ENCODE measurements around the gene NTMT1. TPM values are rescaled to one million over a fixed set of nuclear protein-coding genes. Genes with fewer than 3 reads are reported as not detected.

The NTMT1 gene
- total RNA-seq, 2 experiments from 2014 or later = 50.1 to 69.2 TPM

GRCh38 chr9:129648092-129648763, 22.3 kb downstream of the NTMT1 start:
- H3K4me1 Mint-ChIP-seq = no peaks in the 10 kb centered on the region
- no peak for DNase-seq
- no peak for ATAC-seq
- H3K27ac Mint-ChIP-seq = no peak overlapping the region
- no peaks in the 10 kb centered on the region for H3K36me3 Mint-ChIP-seq (ENCODE audit: low read depth)
- no peak overlapping the region for H3K4me3 Mint-ChIP-seq
- ChIA-PET CTCF (no interaction called here), POLR2A (no interaction called here)
- intact Hi-C loops (cut with DNase I, micrococcal nuclease) = loop anchor here (10.0 kb wide), 2 partner anchors 77 to 407 kb away; partner anchors contain the start of gene GPR107 (in 1 of the 2)
- no peaks in the 10 kb centered on the region for H3K9me3 Mint-ChIP-seq (ENCODE audit: low read depth)
- H3K27me3 Mint-ChIP-seq = no peaks in the 10 kb centered on the region

- H3K27me3 Mint-ChIP-seq = no peaks in the 10 kb centered on the region
- intact Hi-C loops (cut with DNase I, micrococcal nuclease) = loop anchor here (10.0 kb wide), 2 partner anchors 76 to 406 kb away; partner anchors contain the start of gene GPR107 (in 1 of the 2)
- no peak for ATAC-seq
- no peak overlapping the region for H3K4me3 Mint-ChIP-seq
- POLR2A ChIA-PET = no interaction called here
- no peak overlapping the region for H3K27ac Mint-ChIP-seq
- DNase-seq = no peak
- H3K4me1 Mint-ChIP-seq = no peaks in the 10 kb centered on the region
- CTCF ChIA-PET = no interaction called here
- no peaks in the 10 kb centered on the region for H3K9me3 Mint-ChIP-seq (ENCODE audit: low read depth)
- no peaks in the 10 kb centered on the region for H3K36me3 Mint-ChIP-seq (ENCODE audit: low read depth)
Measured at GRCh38 chr9:129648764-129649115, 22.8 kb downstream of the NTMT1 start.

DNA sequence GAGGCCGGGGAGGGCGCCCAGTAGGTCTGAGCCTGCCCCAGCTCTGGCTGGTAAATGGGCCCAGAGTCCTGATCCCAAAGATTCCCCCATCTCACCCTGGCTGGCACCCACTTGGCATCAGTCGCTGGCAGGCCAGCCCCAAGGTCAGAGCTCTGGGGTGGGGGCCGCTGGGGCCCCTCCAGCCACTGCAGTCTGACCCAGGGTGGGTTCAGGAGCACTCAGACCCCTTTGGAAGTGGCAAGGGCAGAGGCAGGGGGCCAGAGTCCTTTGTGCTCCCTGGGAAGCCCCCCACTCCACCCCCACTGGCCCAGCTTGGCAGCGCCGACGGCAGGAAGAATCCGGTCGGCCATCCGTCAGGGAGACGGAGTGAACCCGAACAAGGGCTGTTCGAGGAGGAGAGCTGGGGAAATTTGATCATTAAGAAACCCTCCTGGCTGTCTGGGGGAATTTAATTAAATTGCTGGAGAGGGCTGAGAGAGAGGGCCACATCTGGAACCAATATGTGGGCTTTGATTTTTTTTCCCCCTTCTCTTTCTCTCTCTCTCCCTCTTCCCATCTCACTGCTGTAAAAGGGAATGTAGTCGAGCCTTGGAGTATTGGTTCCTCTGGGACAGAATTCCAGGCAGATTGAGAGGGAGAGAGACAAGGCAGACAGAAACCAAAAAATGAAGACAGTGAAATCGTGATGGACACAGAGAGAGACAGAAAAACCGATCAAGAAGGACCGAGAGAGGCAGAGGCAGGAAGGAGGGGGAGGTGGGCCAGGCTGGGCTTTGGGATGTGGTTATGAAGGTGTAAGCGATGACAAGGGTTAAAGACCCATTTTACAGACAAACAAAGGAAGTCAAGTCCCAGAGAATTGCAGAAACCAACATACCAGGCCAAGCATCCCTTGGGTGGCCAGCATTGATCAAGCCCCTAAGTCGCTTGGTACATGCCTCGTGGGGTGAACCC, 24.0 kb downstream of the NTMT1 start:
- H3K27me3 Mint-ChIP-seq = no peaks in the 10 kb centered on the region
- DNase-seq (no peak), ATAC-seq (no peak)
- no peaks in the 10 kb centered on the region for H3K4me1 Mint-ChIP-seq
- H3K27ac Mint-ChIP-seq = no peak overlapping the region
- no peak overlapping the region for H3K4me3 Mint-ChIP-seq
- intact Hi-C loops (cut with DNase I, micrococcal nuclease) = loop anchor here (10.0 kb wide), 2 partner anchors 75 to 405 kb away; partner anchors contain the start of gene GPR107 (in 1 of the 2)
- ChIA-PET POLR2A (no interaction called here), CTCF (interaction anchor here (0.5 kb wide), 1 partner anchor 361 kb away, joined by 3 read pairs; no protein-coding TSS in a partner anchor)
- H3K36me3 Mint-ChIP-seq (ENCODE audit: low read depth) = no peaks in the 10 kb centered on the region
- H3K9me3 Mint-ChIP-seq (ENCODE audit: low read depth) = no peaks in the 10 kb centered on the region

DNA sequence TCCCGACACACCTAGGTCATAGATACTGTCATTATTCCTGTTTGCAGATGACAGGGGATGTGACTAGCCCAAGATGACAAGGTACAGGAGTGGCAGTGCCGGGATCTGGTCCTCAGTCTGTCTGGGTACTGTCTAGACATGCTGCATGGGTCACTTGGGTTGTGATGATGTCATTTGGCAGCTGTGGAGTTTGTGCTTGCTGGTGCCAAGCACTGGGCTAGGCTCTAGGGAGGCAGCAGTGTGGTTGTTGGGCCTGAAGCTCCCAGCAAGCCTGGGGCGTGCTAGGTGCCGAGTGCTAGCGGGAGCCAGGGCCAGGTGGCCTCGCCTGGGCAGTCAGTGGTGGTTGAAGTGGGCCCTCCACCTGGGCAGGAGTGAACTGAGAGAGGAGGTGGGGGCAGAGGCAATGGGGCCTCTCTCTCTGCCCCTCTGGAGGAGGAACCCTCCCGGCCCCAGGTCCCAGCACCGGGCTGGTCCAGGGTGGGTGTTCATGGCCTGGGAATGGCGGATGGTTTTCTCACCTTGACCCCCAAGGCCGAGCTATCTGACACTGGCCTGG, 24.8 kb downstream of the NTMT1 start:
- CTCF ChIA-PET = no interaction called here
- Mint-ChIP-seq H3K4me1 (no peaks in the 10 kb centered on the region), H3K4me3 (no peak overlapping the region), H3K27me3 (no peaks in the 10 kb centered on the region), H3K9me3 (ENCODE audit: low read depth) (no peaks in the 10 kb centered on the region), H3K27ac (no peak overlapping the region), H3K36me3 (ENCODE audit: low read depth) (no peaks in the 10 kb centered on the region)
- ATAC-seq = no peak
- DNase-seq = no peak
- intact Hi-C loops (cut with DNase I, micrococcal nuclease) = no loop called here
- POLR2A ChIA-PET = no interaction called here

GRCh38 chr9:129653823-129654553, 28.0 kb downstream of the NTMT1 start:
- no peak overlapping the region for H3K4me3 Mint-ChIP-seq
- intact Hi-C loops (cut with DNase I, micrococcal nuclease) = no loop called here
- ATAC-seq (no peak), DNase-seq (no peak)
- no peaks in the 10 kb centered on the region for H3K4me1 Mint-ChIP-seq
- no peaks in the 10 kb centered on the region for H3K36me3 Mint-ChIP-seq (ENCODE audit: low read depth)
- POLR2A ChIA-PET = no interaction called here
- no peak overlapping the region for H3K27ac Mint-ChIP-seq
- CTCF ChIA-PET = interaction anchor here (0.6 kb wide), 1 partner anchor 556 kb away, joined by 3 read pairs; no protein-coding TSS in a partner anchor
- H3K9me3 Mint-ChIP-seq (ENCODE audit: low read depth) = no peaks in the 10 kb centered on the region
- no peaks in the 10 kb centered on the region for H3K27me3 Mint-ChIP-seq

- Mint-ChIP-seq H3K36me3 (ENCODE audit: low read depth) (no peaks in the 10 kb centered on the region), H3K9me3 (ENCODE audit: low read depth) (no peaks in the 10 kb centered on the region), H3K4me3 (no peak overlapping the region), H3K4me1 (no peaks in the 10 kb centered on the region), H3K27me3 (no peaks in the 10 kb centered on the region), H3K27ac (no peak overlapping the region)
- ATAC-seq (no peak), DNase-seq (no peak)
- ChIA-PET CTCF (interaction anchor here (0.6 kb wide), 1 partner anchor 10 kb away, joined by 3 read pairs; no protein-coding TSS in a partner anchor), POLR2A (no interaction called here)
- intact Hi-C loops (cut with DNase I, micrococcal nuclease) = no loop called here
Measured at GRCh38 chr9:129654554-129655040, 28.6 kb downstream of the NTMT1 start.

GRCh38 chr9:129655154-129655553, 29.2 kb downstream of the NTMT1 start:
- H3K9me3 Mint-ChIP-seq (ENCODE audit: low read depth) = no peaks in the 10 kb centered on the region
- H3K36me3 Mint-ChIP-seq (ENCODE audit: low read depth) = no peaks in the 10 kb centered on the region
- POLR2A ChIA-PET = no interaction called here
- H3K4me3 Mint-ChIP-seq = no peak overlapping the region
- CTCF ChIA-PET = interaction anchor here (0.6 kb wide), 1 partner anchor 11 kb away, joined by 3 read pairs; no protein-coding TSS in a partner anchor
- H3K27ac Mint-ChIP-seq = no peak overlapping the region
- no peaks in the 10 kb centered on the region for H3K27me3 Mint-ChIP-seq
- intact Hi-C loops (cut with DNase I, micrococcal nuclease) = no loop called here
- no peak for DNase-seq
- ATAC-seq = no peak
- H3K4me1 Mint-ChIP-seq = no peaks in the 10 kb centered on the region

DNA sequence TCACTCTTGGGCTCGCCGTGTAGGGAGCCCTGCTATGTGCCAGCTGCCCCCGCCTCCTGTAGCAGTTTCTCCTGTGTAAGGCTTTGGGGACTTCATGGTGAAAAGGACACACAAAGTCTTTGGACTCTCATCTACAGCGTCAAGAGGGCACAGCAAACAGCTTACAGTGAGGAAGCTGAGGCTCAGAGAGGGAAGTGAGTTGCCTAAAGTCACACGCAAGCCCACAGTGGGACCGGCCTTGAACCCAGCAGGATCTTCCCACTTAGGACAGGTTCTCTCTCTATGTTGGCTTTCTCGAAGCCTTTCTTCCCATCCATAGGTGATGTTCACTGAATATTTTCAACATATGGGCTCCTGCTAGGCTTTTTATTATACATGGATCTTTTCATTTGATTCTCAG, 29.7 kb downstream of the NTMT1 start:
- DNase-seq = no peak
- no peak overlapping the region for H3K27ac Mint-ChIP-seq
- POLR2A ChIA-PET = no interaction called here
- CTCF ChIA-PET = interaction anchor here (0.6 to 1.1 kb wide), 2 partner anchors 18 to 451 kb away, joined by 3 read pairs; no protein-coding TSS in a partner anchor
- H3K9me3 Mint-ChIP-seq (ENCODE audit: low read depth) = no peaks in the 10 kb centered on the region
- H3K4me1 Mint-ChIP-seq = no peaks in the 10 kb centered on the region
- no peak overlapping the region for H3K4me3 Mint-ChIP-seq
- intact Hi-C loops (cut with DNase I, micrococcal nuclease) = no loop called here
- H3K27me3 Mint-ChIP-seq = no peaks in the 10 kb centered on the region
- no peaks in the 10 kb centered on the region for H3K36me3 Mint-ChIP-seq (ENCODE audit: low read depth)
- ATAC-seq = no peak

DNA sequence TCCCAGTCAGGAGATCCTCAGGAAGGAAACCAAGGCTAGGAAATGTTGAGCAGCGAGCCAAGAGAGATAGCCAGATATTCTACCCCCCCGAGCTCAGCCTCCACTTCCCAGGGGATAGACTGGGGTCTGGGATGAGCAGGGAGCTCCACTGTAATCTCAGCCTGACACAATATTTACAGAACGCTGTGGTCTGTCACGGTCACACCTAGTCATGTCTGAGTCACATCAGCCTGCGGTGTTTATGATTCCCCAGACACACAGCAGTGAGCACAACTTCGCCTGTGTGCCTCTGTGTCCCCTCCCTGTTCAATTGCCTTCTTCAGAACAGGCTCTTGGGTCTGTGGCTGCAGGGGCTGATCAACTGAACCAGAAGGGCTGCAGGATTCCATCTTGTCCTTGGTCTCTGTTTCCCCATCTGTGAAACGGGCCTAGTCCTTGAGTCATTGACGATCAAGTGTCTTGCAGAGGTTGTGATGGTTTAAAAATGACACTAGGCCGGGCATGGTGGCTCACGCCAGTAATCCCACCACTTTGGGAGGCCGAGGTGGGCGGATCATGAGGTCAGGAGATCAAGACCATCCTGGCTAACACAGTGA, 30.9 kb downstream of the NTMT1 start:
- Mint-ChIP-seq H3K36me3 (ENCODE audit: low read depth) (no peaks in the 10 kb centered on the region), H3K27me3 (no peaks in the 10 kb centered on the region), H3K4me3 (no peak overlapping the region), H3K27ac (no peak overlapping the region), H3K4me1 (no peaks in the 10 kb centered on the region), H3K9me3 (ENCODE audit: low read depth) (no peaks in the 10 kb centered on the region)
- POLR2A ChIA-PET = interaction anchor here (0.8 kb wide), 1 partner anchor 8 kb away, joined by 3 read pairs; the partner anchor contains the start of gene PRRX2
- DNase-seq (no peak), ATAC-seq (peak; percentile 64)
- CTCF ChIA-PET = interaction anchor here (0.8 to 1.1 kb wide), 3 partner anchors 16 to 134 kb away, joined by 3 to 4 read pairs (median 3); no protein-coding TSS in a partner anchor
- intact Hi-C loops (cut with DNase I, micrococcal nuclease) = no loop called here

DNA sequence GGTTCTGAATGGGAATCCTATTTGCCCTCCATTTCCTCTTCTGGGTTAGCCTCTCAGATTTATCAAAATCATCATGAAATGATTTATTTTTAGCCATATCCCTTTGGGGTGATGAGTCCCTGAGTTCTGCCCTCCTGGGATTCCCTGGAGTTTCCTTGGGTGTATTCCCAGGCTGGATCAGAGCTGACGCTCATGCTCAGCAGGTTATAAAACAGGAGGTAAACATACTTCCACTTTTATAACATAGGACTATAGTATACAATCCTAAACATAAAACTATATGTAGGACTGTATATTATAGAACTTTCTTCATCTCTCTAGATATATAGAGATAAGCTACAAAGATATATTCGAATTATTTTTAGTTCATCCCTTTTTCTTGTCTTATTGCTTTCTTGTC, 35.1 kb downstream of the NTMT1 start:
- Mint-ChIP-seq H3K27me3 (no peaks in the 10 kb centered on the region), H3K4me3 (no peak overlapping the region), H3K36me3 (ENCODE audit: low read depth) (no peaks in the 10 kb centered on the region), H3K4me1 (no peaks in the 10 kb centered on the region), H3K27ac (no peak overlapping the region), H3K9me3 (ENCODE audit: low read depth) (no peaks in the 10 kb centered on the region)
- DNase-seq (no peak), ATAC-seq (no peak)
- CTCF ChIA-PET = interaction anchor here (0.5 to 1.1 kb wide), 3 partner anchors 12 to 55 kb away, joined by 3 to 4 read pairs (median 3); no protein-coding TSS in a partner anchor
- intact Hi-C loops (cut with DNase I, micrococcal nuclease) = no loop called here
- POLR2A ChIA-PET = no interaction called here

Data from activated CD4-positive, alpha-beta T cell treated with anti-CD3 and anti-CD28 coated beads for 36 hours (primary cell).